HG03469 (cell line): ENCODE results near the gene SETD3.
A peak's percentile ranks its signal among the peaks of the same experiment; 100 is the strongest.

Source experiments
- ATAC-seq: cut with Tn5 transposase; IDR thresholded peaks from one replicate; pipeline ENCODE4 v1.9.1; 2021; ENCODE audit warnings: mild to moderate bottlenecking, moderate library complexity, moderate number of reproducible peaks; ENCODE audit not compliant: unreplicated experiment

Gene SETD3

GRCh38 chr14:99461411-99462085, 19.1 kb downstream of the SETD3 start:
- ATAC-seq = no peak

- no peak for ATAC-seq
These were observed 19.9 kb downstream of the SETD3 start for GRCh38 chr14:99460793-99461192.

GRCh38 chr14:99459481-99460100, 21.1 kb downstream of the SETD3 start:
- no peak for ATAC-seq

GRCh38 chr14:99454246-99454645, 26.4 kb downstream of the SETD3 start:
- no peak for ATAC-seq

GRCh38 chr14:99452968-99453367, 27.7 kb downstream of the SETD3 start:
- no peak for ATAC-seq

GRCh38 chr14:99451234-99451633, 29.4 kb downstream of the SETD3 start:
- no peak for ATAC-seq

- ATAC-seq = no peak
These were observed 30.4 kb downstream of the SETD3 start for GRCh38 chr14:99450266-99450665.

GRCh38 chr14:99447739-99448138, 32.9 kb downstream of the SETD3 start:
- ATAC-seq = no peak

GRCh38 chr14:99445931-99446330, 34.7 kb downstream of the SETD3 start:
- no peak for ATAC-seq

- ATAC-seq = no peak
These were observed 38.7 kb downstream of the SETD3 start for GRCh38 chr14:99441918-99442317.

GRCh38 chr14:99441157-99441870, 39.3 kb downstream of the SETD3 start:
- no peak for ATAC-seq

GRCh38 chr14:99440278-99440677, 40.4 kb downstream of the SETD3 start:
- no peak for ATAC-seq

GRCh38 chr14:99437706-99438105, 43.0 kb downstream of the SETD3 start:
- ATAC-seq = no peak

GRCh38 chr14:99436247-99437180, 44.1 kb downstream of the SETD3 start:
- no peak for ATAC-seq

- ATAC-seq = no peak
These were observed 45.3 kb downstream of the SETD3 start for GRCh38 chr14:99435327-99435726.

GRCh38 chr14:99432485-99432884, 48.2 kb downstream of the SETD3 start:
- no peak for ATAC-seq

- no peak for ATAC-seq
These were observed 48.7 kb downstream of the SETD3 start for GRCh38 chr14:99431986-99432385.

GRCh38 chr14:99430491-99430890, 50.2 kb downstream of the SETD3 start:
- peak; percentile 70 for ATAC-seq

GRCh38 chr14:99427632-99428300, 52.9 kb downstream of the SETD3 start:
- no peak for ATAC-seq

- ATAC-seq = no peak
These were observed 53.8 kb downstream of the SETD3 start for GRCh38 chr14:99426813-99427346.
